Measurements from ENCODE around the gene DMBX1.

DMBX1 gene

DNA sequence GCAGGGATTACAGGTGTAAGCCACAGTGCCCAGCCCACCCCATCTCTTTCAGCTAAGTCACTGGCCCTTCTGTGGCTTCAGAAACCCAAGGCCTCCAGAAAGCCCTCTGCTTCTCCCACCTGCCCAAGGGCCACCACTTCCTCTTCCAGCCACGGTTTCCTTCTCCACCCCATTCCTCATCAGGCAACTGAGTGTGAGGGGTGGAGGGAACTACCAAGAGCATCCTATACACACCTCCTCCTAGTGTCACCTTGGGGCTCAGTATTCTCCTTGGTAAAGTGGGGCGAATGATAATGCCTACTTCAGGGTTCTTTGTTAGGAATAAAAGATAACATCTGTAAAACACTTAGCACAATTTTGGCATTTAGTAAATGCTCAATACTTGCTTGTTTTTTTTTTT lies 31.8 kb downstream of the DMBX1 start:
- Histone ChIP-seq H3K36me3 (ENCODE audit: insufficient read depth, low read length) (no peaks in the 10 kb centered on the region), H3K4me3 (ENCODE audit: low read depth, low read length, poor library complexity, severe bottlenecking) (no peak overlapping the region), H4K20me1 (ENCODE audit: insufficient read depth, low read length) (no peaks in the 10 kb centered on the region), H3K27me3 (ENCODE audit: insufficient read depth, low read length) (no peaks in the 10 kb centered on the region; the same call in 1 of the 2 replicates), H2AFZ (ENCODE audit: low read length) (no peak overlapping the region), H3K79me2 (ENCODE audit: insufficient read depth, low read length) (no peaks in the 10 kb centered on the region), H3K9me2 (ENCODE audit: low read depth, low read length) (no peaks in the 10 kb centered on the region), H3K9ac (ENCODE audit: low read length) (no peak overlapping the region), H3K27ac (ENCODE audit: low read depth, low read length, poor library complexity, severe bottlenecking) (no peak overlapping the region), H3K4me1 (ENCODE audit: insufficient read depth, low read length, severe bottlenecking) (no peaks in the 10 kb centered on the region), H3F3A (ENCODE audit: insufficient read depth, low read length) (no peaks in the 10 kb centered on the region), H3K4me2 (ENCODE audit: low read length) (no peak overlapping the region), H3K9me3 (ENCODE audit: low read length) (no peaks in the 10 kb centered on the region)
- no peak for TF ChIP-seq EZH2 (IDR thresholded peaks at IDR 0.05; ENCODE audit: borderline replicate concordance, low read length)
- TF ChIP-seq, protein P1, sequence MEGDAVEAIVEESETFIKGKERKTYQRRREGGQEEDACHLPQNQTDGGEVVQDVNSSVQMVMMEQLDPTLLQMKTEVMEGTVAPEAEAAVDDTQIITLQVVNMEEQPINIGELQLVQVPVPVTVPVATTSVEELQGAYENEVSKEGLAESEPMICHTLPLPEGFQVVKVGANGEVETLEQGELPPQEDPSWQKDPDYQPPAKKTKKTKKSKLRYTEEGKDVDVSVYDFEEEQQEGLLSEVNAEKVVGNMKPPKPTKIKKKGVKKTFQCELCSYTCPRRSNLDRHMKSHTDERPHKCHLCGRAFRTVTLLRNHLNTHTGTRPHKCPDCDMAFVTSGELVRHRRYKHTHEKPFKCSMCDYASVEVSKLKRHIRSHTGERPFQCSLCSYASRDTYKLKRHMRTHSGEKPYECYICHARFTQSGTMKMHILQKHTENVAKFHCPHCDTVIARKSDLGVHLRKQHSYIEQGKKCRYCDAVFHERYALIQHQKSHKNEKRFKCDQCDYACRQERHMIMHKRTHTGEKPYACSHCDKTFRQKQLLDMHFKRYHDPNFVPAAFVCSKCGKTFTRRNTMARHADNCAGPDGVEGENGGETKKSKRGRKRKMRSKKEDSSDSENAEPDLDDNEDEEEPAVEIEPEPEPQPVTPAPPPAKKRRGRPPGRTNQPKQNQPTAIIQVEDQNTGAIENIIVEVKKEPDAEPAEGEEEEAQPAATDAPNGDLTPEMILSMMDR (IDR thresholded peaks at IDR 0.05; ENCODE audit: low read length) = no peak

DNA sequence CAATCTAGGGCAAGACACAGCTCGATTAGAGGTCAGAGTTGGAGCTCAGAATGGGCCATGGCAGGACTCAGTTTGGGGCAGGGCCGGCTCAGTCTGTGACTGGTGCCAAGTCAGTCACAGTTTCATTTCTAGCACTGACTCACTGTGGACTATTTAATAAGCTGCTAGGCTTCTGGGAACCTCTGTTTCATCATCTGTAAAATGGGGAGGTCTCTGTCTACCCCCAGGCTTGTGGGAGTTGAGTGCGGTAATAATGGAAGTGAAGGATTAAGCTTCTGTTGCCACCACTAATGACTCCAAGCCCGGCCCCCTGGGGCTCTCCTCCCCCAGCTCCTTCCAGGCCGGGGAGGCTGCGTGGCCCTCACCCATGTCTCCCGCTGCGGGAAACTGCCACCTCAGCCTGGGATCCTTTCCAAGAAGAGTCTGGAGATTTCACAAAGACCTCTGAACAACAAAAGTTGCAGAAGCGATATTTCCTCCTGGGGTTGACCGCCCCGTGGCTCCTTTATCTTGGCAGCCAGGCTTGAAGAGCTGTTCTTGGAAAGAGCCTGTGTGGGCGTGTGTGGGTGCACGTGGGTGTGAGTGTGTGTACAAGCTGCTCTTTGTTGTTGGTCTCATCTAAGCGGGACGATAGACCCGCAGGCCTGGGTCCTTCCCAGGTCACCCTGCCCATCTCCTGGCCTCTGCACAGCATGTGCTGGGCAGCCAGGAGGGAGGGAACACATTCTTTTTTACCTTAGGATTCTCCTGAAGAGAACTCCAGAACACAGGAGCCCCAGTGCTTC lies 32.7 kb downstream of the DMBX1 start:
- H3K4me2 ChIP-seq (ENCODE audit: low read length) = no peak overlapping the region

DNA sequence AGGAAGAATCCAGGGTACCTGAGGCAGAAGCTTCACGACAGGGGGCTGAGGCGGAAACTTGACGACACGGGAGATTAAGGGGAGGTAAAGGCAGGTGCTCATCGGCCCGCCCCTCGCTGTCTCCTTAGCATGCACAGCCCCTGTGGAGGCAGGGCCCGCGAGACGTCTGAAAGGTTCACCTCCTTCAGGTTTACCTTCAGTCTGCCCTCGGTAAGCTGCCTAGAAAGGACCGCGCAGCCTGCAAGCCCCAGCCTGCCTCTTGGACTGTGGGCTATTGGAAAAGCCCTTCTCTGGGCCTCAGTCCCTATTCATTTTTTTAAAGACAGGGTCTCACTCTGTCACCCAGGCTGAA lies 33.3 kb downstream of the DMBX1 start:
- H3K4me1 ChIP-seq (ENCODE audit: insufficient read depth, low read length, severe bottlenecking) = no peaks in the 10 kb centered on the region
- H3K36me3 ChIP-seq (ENCODE audit: insufficient read depth, low read length) = no peaks in the 10 kb centered on the region
- no peaks in the 10 kb centered on the region for H3K9me3 ChIP-seq (ENCODE audit: low read length)
- H3K79me2 ChIP-seq (ENCODE audit: insufficient read depth, low read length) = no peaks in the 10 kb centered on the region
- H3K9me2 ChIP-seq (ENCODE audit: low read depth, low read length) = no peaks in the 10 kb centered on the region
- H3K4me3 ChIP-seq (ENCODE audit: low read depth, low read length, poor library complexity, severe bottlenecking) = no peak overlapping the region
- H3F3A ChIP-seq (ENCODE audit: insufficient read depth, low read length) = no peaks in the 10 kb centered on the region
- no peak overlapping the region for H2AFZ ChIP-seq (ENCODE audit: low read length)
- H4K20me1 ChIP-seq (ENCODE audit: insufficient read depth, low read length) = no peaks in the 10 kb centered on the region
- no peak overlapping the region for H3K9ac ChIP-seq (ENCODE audit: low read length)
- TF ChIP-seq, protein P1 (IDR thresholded peaks at IDR 0.05; ENCODE audit: low read length) = no peak
- no peak for TF ChIP-seq EZH2 (IDR thresholded peaks at IDR 0.05; ENCODE audit: borderline replicate concordance, low read length)
- H3K4me2 ChIP-seq (ENCODE audit: low read length) = no peak overlapping the region
- no peaks in the 10 kb centered on the region; the same call in 1 of the 2 replicates for H3K27me3 ChIP-seq (ENCODE audit: insufficient read depth, low read length)
- no peak overlapping the region for H3K27ac ChIP-seq (ENCODE audit: low read depth, low read length, poor library complexity, severe bottlenecking)

More for the DNA sequence above, 32.7 kb downstream of the DMBX1 start:
- no peaks in the 10 kb centered on the region for H3K36me3 ChIP-seq (ENCODE audit: insufficient read depth, low read length)
- no peak overlapping the region for H3K27ac ChIP-seq (ENCODE audit: low read depth, low read length, poor library complexity, severe bottlenecking)
- no peak overlapping the region for H2AFZ ChIP-seq (ENCODE audit: low read length)
- H3K9me2 ChIP-seq (ENCODE audit: low read depth, low read length) = no peaks in the 10 kb centered on the region
- H3K4me3 ChIP-seq (ENCODE audit: low read depth, low read length, poor library complexity, severe bottlenecking) = no peak overlapping the region
- TF ChIP-seq, protein P1 (IDR thresholded peaks at IDR 0.05; ENCODE audit: low read length) = no peak
- no peak for TF ChIP-seq EZH2 (IDR thresholded peaks at IDR 0.05; ENCODE audit: borderline replicate concordance, low read length)
- H3F3A ChIP-seq (ENCODE audit: insufficient read depth, low read length) = no peaks in the 10 kb centered on the region
- no peaks in the 10 kb centered on the region for H3K9me3 ChIP-seq (ENCODE audit: low read length)
- no peaks in the 10 kb centered on the region for H3K4me1 ChIP-seq (ENCODE audit: insufficient read depth, low read length, severe bottlenecking)
- H4K20me1 ChIP-seq (ENCODE audit: insufficient read depth, low read length) = no peaks in the 10 kb centered on the region
- H3K9ac ChIP-seq (ENCODE audit: low read length) = no peak overlapping the region
- H3K27me3 ChIP-seq (ENCODE audit: insufficient read depth, low read length) = no peaks in the 10 kb centered on the region; the same call in 1 of the 2 replicates
- no peaks in the 10 kb centered on the region for H3K79me2 ChIP-seq (ENCODE audit: insufficient read depth, low read length)
